GM18861 (cell line): ENCODE results near the gene MGAT4A.
"Not testable (repeated sequence)": the region's sequence is repeated elsewhere in the genome, so short reads cannot be mapped to it uniquely, and the experiment has no call there.

Source experiments
- ATAC-seq: cut with Tn5 transposase; IDR thresholded peaks from one replicate; pipeline ENCODE4 v1.9.1; 2021; ENCODE audit not compliant: unreplicated experiment

MGAT4A gene

GRCh38 chr2:98664323-98664722 is 66.6 kb downstream of the MGAT4A start:
- no peak for ATAC-seq

DNA sequence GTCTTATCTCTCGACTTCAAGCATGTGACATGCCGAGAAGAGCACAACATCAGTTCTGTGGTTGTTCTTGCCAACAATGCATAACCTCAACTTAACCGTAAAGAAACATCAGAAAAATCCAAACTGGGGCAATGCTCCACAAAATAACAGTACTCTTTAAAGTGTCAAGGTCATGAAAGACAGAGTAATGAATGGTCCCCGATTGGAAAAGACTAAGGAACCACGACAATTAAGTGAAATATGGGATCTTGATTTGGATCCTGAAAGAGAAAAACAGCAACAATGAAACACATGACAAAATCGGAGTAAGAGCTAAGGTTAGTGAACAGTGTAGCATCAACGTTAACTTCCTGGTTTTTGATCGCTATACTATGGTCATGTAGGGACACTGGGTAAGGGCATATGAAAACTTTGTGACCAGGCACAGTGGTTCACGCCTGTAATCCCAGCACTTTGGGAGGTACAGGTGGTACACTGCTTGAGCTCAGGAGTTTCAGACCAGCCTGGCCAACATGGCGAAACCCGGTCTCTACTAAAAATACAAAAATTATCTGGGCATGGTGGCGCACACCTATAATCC is 67.3 kb downstream of the MGAT4A start:
- ATAC-seq = no peak

DNA sequence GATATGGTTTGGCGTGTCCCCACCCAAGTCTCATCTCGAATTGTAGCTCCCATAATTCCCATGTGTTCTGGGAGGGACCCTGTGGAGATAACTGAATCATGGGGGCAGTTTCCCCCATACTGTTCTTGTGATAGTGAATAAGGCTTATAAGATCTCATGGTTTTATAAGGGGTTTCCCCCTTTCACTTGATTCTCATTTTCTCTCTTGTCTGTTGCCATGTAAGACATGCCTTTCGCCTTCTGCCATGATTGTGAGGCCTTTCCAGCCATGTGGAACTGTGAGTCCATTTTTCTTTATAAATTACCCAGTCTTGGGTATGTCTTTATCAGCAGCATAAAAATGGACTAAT is 71.5 kb downstream of the MGAT4A start:
- ATAC-seq = not testable (repeated sequence)

DNA sequence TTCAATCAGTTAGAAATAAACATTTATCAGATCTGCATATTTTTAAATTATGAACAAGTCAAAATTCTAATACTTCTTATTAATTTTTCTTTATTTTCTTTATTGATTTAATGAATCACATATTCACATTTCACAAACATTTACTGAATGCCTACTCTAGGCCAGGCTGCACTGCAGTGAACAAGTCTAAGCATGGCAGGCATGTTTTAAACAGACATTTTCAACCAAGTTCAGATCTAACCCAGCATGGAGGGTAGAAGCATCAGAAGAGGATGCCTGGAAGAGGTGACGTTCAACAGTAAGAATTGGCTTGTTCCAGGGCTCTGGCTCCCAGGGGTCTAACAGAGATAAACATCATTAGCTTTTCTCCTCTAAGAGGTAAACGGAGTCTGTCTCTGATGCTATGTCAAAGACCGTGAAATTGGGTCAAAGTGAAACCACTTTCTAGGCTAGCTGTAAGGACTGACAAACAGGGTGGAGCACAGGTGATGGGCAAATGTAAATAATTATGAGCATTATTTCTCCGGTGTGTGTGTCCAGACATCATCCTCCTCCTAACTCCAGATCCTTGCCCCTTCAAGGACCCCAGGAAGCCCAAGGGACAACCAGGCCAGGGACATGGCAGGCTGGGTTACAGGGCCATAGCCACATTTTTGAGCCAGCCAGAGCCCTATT is 72.0 kb downstream of the MGAT4A start:
- no peak for ATAC-seq

GRCh38 chr2:98656800-98657199 is 74.1 kb downstream of the MGAT4A start:
- no peak for ATAC-seq

GRCh38 chr2:98654699-98655495 is 76.0 kb downstream of the MGAT4A start:
- ATAC-seq = no peak

- ATAC-seq = no peak
These were observed 79.9 kb downstream of the MGAT4A start for GRCh38 chr2:98650998-98651397.

GRCh38 chr2:98649992-98650375 is 80.9 kb downstream of the MGAT4A start:
- ATAC-seq = no peak

DNA sequence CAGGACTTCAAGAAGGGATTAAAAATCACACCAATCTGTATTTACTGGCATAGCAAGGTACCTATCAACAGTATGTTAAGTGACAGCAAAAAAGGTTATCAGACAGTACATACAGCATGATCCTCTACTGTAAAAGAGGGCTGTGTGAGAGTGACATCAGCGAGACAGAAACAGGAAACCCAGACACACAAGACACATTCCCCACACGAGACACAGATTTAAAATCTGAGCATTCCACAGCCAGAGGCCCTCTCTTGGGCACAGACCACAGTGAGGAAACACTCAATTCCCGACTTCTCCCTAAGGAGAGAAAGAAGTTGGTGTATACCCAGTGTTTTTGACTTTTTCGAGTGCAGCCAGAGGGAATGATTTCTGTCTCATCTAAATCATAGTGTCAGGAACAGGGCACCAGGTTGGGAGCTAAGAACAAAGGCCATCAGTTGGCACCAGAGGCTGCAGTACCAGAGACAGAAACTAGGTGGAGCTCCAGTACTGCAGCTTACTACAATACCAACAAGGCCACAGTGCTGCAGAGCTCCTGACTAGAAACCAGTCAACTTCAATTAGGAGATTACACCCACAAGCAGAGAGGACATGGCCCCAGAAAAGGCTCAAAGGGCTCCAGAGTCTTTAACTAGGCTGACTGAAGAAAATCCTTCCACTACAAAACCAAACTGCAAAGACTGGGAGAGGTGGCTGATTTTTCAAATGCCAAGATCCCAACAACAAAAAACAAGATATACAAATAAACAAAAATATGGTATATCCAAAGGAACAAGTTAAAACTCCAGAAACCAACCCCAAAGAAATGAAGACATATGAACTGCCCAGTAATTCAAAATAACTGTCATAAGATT is 81.6 kb downstream of the MGAT4A start:
- ATAC-seq = no peak

DNA sequence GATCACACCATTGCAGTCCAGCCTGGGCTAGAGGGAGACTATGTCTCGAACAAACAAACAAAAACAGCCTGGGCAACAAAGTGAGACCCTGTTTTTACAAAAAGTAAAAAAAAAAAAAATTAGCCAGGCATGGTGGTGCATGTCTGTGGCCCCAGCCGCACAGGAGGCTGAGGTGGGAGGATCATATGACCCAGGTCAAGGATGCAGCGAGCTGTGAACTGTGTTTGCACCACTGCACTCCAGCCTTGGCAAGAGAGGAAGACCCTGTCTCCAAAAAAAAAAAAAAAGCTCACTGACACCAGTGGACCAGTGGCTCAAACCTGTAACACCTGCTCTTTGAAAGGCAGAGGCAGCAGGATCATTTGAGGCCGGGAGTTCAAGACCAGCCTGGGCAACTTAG is 82.5 kb downstream of the MGAT4A start:
- ATAC-seq = no peak

GRCh38 chr2:98647636-98648035 is 83.3 kb downstream of the MGAT4A start:
- no peak for ATAC-seq

DNA sequence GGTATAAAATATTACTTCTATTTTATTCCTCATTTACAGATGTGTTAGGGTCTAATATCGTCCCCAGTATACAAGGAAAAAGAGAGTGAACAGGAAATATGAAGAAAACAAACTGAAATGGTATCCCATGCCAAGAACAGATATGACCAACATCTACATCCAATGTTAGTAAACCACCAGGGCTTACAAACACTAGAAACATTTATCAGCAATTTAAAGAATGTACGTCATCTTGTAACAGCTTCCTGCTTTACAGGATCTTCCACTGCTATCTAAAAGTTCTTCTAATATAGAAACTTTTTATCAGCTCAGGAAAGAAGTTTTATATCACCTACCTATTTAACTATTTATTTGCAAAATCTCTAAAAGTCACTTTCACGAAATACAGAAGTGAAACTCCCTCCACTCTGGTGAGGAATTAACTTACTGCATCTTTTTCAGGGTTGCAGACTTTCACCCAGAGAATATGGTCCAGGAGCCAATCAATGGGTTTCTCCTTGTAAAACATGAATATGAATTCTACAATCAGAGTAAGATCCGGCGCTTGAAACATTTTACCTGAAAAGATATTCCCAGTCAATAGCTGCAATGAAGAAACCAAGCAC is 87.3 kb downstream of the MGAT4A start:
- ATAC-seq = peak; percentile 42

- ATAC-seq = peak; percentile 66
These were observed 93.4 kb downstream of the MGAT4A start for GRCh38 chr2:98637401-98638147.

GRCh38 chr2:98634406-98635092 is 96.4 kb downstream of the MGAT4A start:
- ATAC-seq = no peak

DNA sequence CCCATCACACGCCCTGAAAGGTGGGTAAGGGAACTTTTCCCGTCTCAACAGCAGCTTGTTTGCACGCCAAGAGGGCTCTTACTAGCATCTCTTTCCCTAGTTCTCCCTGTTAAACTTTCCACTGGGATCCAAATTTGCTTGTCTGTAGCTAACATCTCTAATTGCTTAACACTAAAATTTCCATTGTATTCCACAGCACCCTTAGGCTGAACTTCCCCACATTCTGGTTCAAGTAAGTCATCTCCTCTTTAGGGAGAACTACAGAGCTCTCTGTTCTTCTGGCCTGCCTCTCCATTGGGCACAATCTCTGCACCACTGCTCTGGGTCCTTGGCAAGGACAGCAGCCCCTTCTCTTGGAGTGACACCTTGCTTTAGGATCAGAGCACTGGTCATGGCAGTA is 98.6 kb downstream of the MGAT4A start:
- ATAC-seq = no peak

GRCh38 chr2:98623657-98624056 is 107.3 kb downstream of the MGAT4A start:
- ATAC-seq = no peak

GRCh38 chr2:98617149-98617548 is 113.8 kb downstream of the MGAT4A start:
- no peak for ATAC-seq

- no peak for ATAC-seq
These were observed 115.5 kb downstream of the MGAT4A start for GRCh38 chr2:98615481-98615880.

DNA sequence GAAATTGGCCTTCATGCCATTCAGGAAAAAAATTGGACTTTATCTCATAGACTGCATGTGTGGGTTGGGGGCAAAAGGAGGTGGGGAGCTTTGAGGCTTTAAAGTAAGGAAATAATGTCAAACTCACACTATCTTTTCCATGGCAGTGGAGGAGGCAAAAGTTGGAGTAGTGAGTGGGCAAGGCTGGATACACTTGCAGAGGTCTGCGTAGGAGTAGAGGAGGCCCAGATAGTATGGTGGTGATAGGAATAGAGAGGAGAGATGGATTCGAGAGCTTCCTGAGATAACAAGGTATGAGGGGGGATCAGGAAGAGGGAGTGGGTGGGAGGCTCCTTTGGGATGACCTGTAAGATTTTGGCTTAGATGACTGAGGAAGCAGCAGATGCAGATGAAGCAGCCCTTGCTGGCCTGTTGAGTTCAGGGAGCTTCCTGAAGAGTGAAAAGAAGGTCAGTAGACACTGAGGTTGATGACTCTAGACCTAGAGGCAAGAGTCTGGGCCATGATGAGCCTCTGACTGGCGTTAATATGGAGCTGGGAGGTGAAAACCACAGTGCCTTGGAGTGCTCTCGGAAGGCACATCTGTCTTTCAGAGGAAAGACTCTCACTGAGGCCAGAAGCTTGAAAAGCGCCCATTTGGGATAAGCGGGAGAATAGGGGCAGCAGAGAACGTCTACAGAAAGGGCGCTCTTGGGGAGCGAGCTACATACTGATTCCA is 116.8 kb downstream of the MGAT4A start:
- no peak for ATAC-seq
